Stomach (tissue), 9 donors: ENCODE measurements around the gene PARP11. TPM values are rescaled to one million over a fixed set of nuclear protein-coding genes. Genes with fewer than 3 reads are reported as not detected.
A peak's percentile ranks its signal among the peaks of the same experiment; 100 is the strongest.
"Not testable (repeated sequence)": the region's sequence is repeated elsewhere in the genome, so short reads cannot be mapped to it uniquely, and the experiment has no call there.

Experiments
- DNase-seq, 2 donors: peaks; one replicate each; pipeline versions ENCODE4 v3.0.0 to v3.0.0-alpha.2; 2013 to 2019
- H3K27ac ChIP-seq, 5 donors: fragments of 200-600 bp in 4 of 5; sonication (generic) in 4 of 5; one replicate each; pipeline ENCODE4 v1.5.1; 2013 to 2019; ENCODE audit warnings: mild to moderate bottlenecking in 1 of 5, moderate library complexity in 1 of 5
- H3K27me3 ChIP-seq, 3 donors: fragments of 200-600 bp; sonication (generic); one replicate each; pipeline ENCODE4 v1.5.1; 2017 to 2019; ENCODE audit warnings: mixed run types in 1 of 3
- H3K36me3 ChIP-seq, 4 donors: fragments of 200-600 bp; sonication (generic); 1 replicate in 3 of 4; 2 replicates in 1 of 4; pipeline ENCODE4 v1.5.1; 2016 to 2019
- H3K4me1 ChIP-seq, 4 donors: fragments of 200-600 bp; sonication (generic); one replicate each; pipeline ENCODE4 v1.5.1; 2016 to 2019
- H3K4me3 ChIP-seq, 4 donors: fragments of 200-600 bp; sonication (generic) in 3 of 4; one replicate each; pipeline ENCODE4 v1.5.1; 2016 to 2019; ENCODE audit warnings: mild to moderate bottlenecking in 1 of 4
- H3K9me3 ChIP-seq, 4 donors: fragments of 200-600 bp; sonication (generic); one replicate each; pipeline ENCODE4 v1.5.1; 2016 to 2019
- EP300 ChIP-seq: sonication (generic); formaldehyde crosslinking; IDR thresholded peaks from one replicate; pipeline ENCODE4 v1.6.1; 2017; ENCODE audit warnings: antibody characterized with exemption
- POLR2A ChIP-seq, 4 donors: fragments of 450-650 bp; IDR thresholded peaks; one replicate each; pipeline ENCODE4 v1.6.1; 2016; ENCODE audit warnings: antibody characterized with exemption in 4 of 4, control low read depth in 2 of 4, mild to moderate bottlenecking in 1 of 4, moderate library complexity in 1 of 4
- POLR2AphosphoS5 ChIP-seq, 3 donors: sonication (generic); formaldehyde crosslinking; IDR thresholded peaks; one replicate each; pipeline ENCODE4 v1.6.1; 2016; ENCODE audit warnings: antibody characterized with exemption in 3 of 3
- WGBS, 5 donors: extraction: QIAGEN DNeasy Blood & Tissue Kit in 3 of 5; methylation state at CpG; one replicate each; pipeline versions ENCODE4 v1.1.5 to v1.1.7; 2013 to 2018; 5-methylcytosine and 5-hydroxymethylcytosine counted together
- intact Hi-C: fragments of 100-400 bp; cut with DNase I; formaldehyde crosslinking; loops from one replicate; pipeline ENCODE4 v1.15.1; 2023; ENCODE audit warnings: low total_unique reads
- polyA plus RNA-seq, 3 donors: library from polyadenylated mRNA; stranded (reverse); fragments of 200-250 nt; gene quantifications; one replicate each; pipeline ENCODE4 v1.2.3, GENCODE V29; 2013
- total RNA-seq, 5 donors: library from RNA; depleted of rRNA; stranded (reverse); fragments of >200 nt; gene quantifications; one replicate each; pipeline versions ENCODE4 v1.1.0 to v1.2.3, GENCODE V29; 2014 to 2016
- TF ChIP-seq, protein P1 (sequence below), 7 experiments: fragments of 450-650 bp in 4 of 7; fragments of 200-600 bp in 3 of 7; sonication (generic) in 3 of 7; IDR thresholded peaks; one replicate each; pipeline ENCODE4 v1.5.1; 2016 to 2019; ENCODE audit warnings: antibody characterized with exemption in 7 of 7, control low read depth in 2 of 7, mild to moderate bottlenecking in 1 of 7
- donor health status: healthy with polysubstance abuse.
- donor health status: Bipolar disorder and iron deficiency.
- donor health status: healthy.

PARP11 gene
- total and polyA plus RNA-seq, 8 donors, result 1.4 to 8.1 (median 3.7) TPM

DNA sequence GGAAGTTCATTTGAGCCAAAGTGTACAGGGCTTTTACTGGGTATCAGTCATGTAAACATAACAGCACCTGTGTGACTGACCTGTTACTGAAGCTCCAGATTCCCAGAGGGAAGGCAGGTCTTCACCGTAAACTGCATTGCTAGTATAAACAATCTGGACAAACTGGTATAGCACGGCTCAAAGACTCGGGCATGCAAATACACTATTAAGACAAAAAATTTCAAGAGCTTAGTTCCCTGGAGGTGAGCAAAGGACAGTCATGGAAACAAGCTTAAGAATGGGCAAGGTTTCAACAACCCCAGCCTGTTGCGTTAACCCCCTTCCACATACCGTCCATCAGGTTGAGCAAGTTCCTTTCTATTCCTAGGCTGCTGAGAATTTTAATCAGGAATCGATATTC, 9.4 kb downstream of the PARP11 start:
- intact Hi-C loops, result no loop called here
- no peak for TF ChIP-seq EP300
- TF ChIP-seq POLR2A (IDR thresholded peaks at IDR 0.05), result no peak
- TF ChIP-seq, protein P1, sequence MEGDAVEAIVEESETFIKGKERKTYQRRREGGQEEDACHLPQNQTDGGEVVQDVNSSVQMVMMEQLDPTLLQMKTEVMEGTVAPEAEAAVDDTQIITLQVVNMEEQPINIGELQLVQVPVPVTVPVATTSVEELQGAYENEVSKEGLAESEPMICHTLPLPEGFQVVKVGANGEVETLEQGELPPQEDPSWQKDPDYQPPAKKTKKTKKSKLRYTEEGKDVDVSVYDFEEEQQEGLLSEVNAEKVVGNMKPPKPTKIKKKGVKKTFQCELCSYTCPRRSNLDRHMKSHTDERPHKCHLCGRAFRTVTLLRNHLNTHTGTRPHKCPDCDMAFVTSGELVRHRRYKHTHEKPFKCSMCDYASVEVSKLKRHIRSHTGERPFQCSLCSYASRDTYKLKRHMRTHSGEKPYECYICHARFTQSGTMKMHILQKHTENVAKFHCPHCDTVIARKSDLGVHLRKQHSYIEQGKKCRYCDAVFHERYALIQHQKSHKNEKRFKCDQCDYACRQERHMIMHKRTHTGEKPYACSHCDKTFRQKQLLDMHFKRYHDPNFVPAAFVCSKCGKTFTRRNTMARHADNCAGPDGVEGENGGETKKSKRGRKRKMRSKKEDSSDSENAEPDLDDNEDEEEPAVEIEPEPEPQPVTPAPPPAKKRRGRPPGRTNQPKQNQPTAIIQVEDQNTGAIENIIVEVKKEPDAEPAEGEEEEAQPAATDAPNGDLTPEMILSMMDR (IDR thresholded peaks at IDR 0.05), result no peak
- TF ChIP-seq POLR2AphosphoS5 (IDR thresholded peaks at IDR 0.05), result no peak
- Histone ChIP-seq H3K9me3 (peaks cover 0 to 14% (median 5%) of the 10 kb centered on the region in 4 donors), H3K4me1 (no peaks in the 10 kb centered on the region), H3K4me3 (no peak overlapping the region), H3K27me3 (no peaks in the 10 kb centered on the region), H3K36me3 (peaks cover 0 to 6% (median 4%) of the 10 kb centered on the region in 4 donors), H3K27ac (no peak overlapping the region)
- WGBS, 5 donors, result 87 to 93% (median 89%) methylated on average over 6 of the region's 6 CpGs
- DNase-seq, result no peak

DNA sequence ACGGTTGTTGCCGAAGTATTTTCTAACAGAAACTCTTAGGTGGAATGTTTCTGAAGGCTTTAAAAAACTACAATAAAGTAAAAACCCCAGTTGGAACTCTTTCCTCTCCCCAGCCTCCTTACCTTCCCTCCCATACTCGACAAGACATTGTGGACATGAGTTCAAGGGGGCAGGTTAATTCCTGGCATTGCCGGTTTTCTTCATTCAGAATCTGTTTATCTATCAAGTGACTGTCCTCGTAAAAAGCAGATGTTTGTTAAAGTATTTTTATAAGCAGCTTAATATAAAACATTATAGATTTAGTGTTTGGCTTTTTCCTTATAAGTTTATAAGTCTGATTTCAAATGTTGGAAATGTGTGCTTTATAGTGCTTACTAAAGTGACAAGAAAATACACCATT, 30.7 kb downstream of the PARP11 start:
- H3K4me1 ChIP-seq, result peaks cover 0 to 7% (median 3%) of the 10 kb centered on the region in 4 donors
- H3K9me3 ChIP-seq, result no peaks in the 10 kb centered on the region
- H3K27me3 ChIP-seq, result peaks cover 0 to 11% (median 0%) of the 10 kb centered on the region in 3 donors
- peaks cover 0 to 5% (median 0%) of the 10 kb centered on the region in 4 donors for H3K36me3 ChIP-seq
- intact Hi-C loops, result no loop called here
- H3K27ac ChIP-seq, result no peak overlapping the region
- TF ChIP-seq, protein P1 (IDR thresholded peaks at IDR 0.05), result no peak
- TF ChIP-seq EP300, result no peak
- TF ChIP-seq POLR2A (IDR thresholded peaks at IDR 0.05), result no peak
- no peak for TF ChIP-seq POLR2AphosphoS5 (IDR thresholded peaks at IDR 0.05)
- no peak for DNase-seq
- WGBS, 5 donors, result 91 to 96% (median 92%) methylated on average over 5 of the region's 5 CpGs
- no peak overlapping the region for H3K4me3 ChIP-seq

DNA sequence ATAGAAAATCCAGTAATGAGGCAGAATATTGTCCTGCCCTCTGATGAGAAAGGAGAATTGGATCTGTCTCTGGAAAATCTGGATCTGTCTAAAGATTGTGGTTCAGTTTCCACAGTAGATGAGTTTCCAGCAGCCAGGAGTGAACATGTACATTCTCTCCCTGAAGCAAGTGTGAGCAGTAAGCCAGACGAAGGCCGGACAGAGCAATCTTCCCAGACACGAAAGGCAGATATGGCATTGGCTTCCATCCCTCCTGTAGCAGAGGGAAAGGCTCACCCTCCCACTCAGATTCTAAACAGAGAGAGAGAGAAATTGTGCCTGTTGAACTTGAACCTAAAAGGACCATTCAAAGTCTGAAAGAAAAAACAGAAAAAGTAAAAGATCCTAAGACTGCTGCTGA, 31.4 kb downstream of the PARP11 start:
- Histone ChIP-seq H3K4me3 (no peak overlapping the region), H3K36me3 (peaks cover 0 to 5% (median 0%) of the 10 kb centered on the region in 4 donors), H3K9me3 (no peaks in the 10 kb centered on the region), H3K27me3 (peaks cover 0 to 11% (median 0%) of the 10 kb centered on the region in 3 donors), H3K4me1 (peaks cover 0 to 7% (median 3%) of the 10 kb centered on the region in 4 donors), H3K27ac (no peak overlapping the region)
- intact Hi-C loops, result no loop called here
- no peak for TF ChIP-seq POLR2A (IDR thresholded peaks at IDR 0.05)
- no peak for TF ChIP-seq POLR2AphosphoS5 (IDR thresholded peaks at IDR 0.05)
- no peak for TF ChIP-seq EP300
- TF ChIP-seq, protein P1 (IDR thresholded peaks at IDR 0.05), result no peak
- 90 to 100% (median 93%) methylated on average over 3 of the region's 3 CpGs for WGBS, 5 donors
- no peak for DNase-seq

DNA sequence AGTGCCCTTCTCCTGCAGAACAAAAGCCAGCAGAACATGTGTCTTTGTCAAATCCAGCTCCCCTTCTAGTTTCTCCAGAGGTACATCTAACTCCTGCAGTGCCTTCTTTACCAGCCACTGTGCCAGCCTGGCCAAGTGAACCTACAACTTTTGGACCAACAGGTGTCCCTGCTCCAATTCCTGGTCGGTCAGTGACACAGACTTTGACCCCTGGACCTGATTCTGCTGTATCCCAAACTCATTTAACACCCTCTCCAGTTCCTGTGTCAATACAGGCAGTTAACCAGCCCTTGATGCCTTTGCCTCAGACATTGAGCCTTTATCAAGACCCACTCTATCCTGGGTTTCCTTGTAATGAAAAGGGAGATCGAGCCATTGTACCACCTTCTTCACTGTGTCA, 32.4 kb downstream of the PARP11 start:
- peaks cover 0 to 11% (median 0%) of the 10 kb centered on the region in 3 donors for H3K27me3 ChIP-seq
- H3K4me1 ChIP-seq, H3K4me3 ChIP-seq, DNase-seq, H3K36me3 ChIP-seq, H3K9me3 ChIP-seq, intact Hi-C loops, H3K27ac ChIP-seq: not testable (repeated sequence)
- WGBS, 5 donors, result 66 to 85% (median 74%) methylated on average over 2 of the region's 2 CpGs

DNA sequence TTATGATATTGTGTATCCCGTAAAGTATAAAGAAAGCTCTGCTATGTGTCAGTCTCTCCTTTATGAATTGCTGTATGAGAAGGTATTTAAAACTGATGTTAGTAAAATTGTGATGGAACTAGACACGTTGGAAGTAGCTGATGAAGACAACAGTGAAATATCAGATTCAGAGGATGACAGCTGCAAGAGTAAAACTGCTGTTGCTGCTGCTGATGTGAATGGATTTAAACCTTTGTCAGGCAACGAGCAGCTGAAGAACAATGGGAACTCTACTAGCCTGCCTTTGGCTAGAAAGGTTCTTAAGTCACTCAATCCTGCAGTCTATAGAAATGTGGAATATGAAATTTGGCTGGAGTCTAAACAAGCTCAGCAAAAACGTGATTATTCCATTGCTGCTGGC, 33.5 kb downstream of the PARP11 start:
- DNase-seq, H3K27ac ChIP-seq, H3K4me3 ChIP-seq, H3K36me3 ChIP-seq, intact Hi-C loops, H3K9me3 ChIP-seq, H3K4me1 ChIP-seq: not testable (repeated sequence)
- peaks cover 0 to 11% (median 0%) of the 10 kb centered on the region in 3 donors for H3K27me3 ChIP-seq
- 89 to 92% (median 91%) methylated on average over 4 of the region's 4 CpGs for WGBS, 5 donors

DNA sequence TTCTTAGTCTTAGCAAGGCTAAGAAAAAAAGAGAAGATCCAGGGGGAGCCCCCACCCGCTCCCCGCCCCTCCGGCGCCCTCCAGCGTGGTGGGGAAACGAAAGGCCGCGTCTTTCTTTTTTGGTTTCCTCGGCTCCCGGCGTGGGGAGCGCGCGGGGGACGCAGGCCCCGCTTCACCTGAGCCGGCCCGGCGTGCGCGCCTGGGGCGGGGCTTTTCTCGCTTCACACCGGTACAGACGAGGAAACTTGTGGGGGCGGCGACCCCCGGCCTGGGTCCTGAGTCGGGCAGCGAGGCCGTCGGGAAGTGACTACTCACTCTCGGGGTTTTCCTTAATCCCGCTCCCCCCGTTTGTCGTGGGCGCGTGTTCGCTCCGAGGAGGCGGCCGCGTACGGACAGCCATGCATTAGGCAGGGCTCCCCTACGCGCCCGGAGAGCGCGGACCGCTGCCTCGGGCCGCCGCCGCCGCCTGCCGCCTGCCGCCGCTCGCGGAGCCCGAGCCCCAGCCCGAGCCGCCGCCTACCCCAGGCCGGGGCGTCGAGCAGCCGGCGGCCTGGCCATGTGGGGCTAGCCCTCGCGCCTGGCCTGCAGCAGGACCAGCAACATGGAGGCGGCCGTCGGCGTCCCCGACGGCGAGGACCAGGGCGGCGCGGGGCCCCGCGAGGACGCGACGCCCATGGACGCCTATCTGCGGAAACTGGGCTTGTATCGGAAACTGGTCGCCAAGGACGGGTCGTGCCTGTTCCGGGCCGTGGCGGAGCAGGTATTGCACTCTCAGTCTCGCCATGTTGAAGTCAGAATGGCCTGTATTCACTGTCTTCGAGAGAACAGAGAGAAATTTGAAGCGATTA, 34.3 kb downstream of the PARP11 start:
- H3K9me3 ChIP-seq, H3K4me1 ChIP-seq, H3K27ac ChIP-seq, intact Hi-C loops, H3K36me3 ChIP-seq: not testable (repeated sequence)
- WGBS, 5 donors, result 35 to 59% (median 43%) methylated on average over 82 to 98 of the region's 98 CpGs
- Histone ChIP-seq H3K4me3 (peak overlapping the region; percentile 4 to 32 (median 16)), H3K27me3 (peaks cover 0 to 11% (median 0%) of the 10 kb centered on the region in 3 donors)
- peak in 1 of 2 donors; percentile 36 for DNase-seq
